RCC 7860 (cell line): ENCODE measurements around the gene INPP5A.
"Not testable (repeated sequence)": the region's sequence is repeated elsewhere in the genome, so short reads cannot be mapped to it uniquely, and the experiment has no call there.

Experiments
- DNase-seq: peaks from one replicate; pipeline ENCODE4 v3.0.0-alpha.2; 2015; ENCODE audit warnings: low spot score
- FAIRE-seq: peaks from 2 replicates; lab custom pipeline; 2012; peaks lifted over from hg19 to GRCh38; lab: Jason Lieb, UNC

Gene INPP5A

GRCh38 chr10:132668048-132668394 is 130.4 kb downstream of the INPP5A start:
- DNase-seq (no peak), FAIRE-seq (no peak)

- no peak for FAIRE-seq
- no peak for DNase-seq
Observed at GRCh38 chr10:132669208-132669861, 131.7 kb downstream of the INPP5A start.

GRCh38 chr10:132670546-132671227 is 133.1 kb downstream of the INPP5A start:
- no peak for DNase-seq
- no peak for FAIRE-seq

GRCh38 chr10:132671228-132672154 is 133.9 kb downstream of the INPP5A start:
- no peak for FAIRE-seq
- DNase-seq: no peak

- FAIRE-seq, DNase-seq: not testable (repeated sequence)
Observed at GRCh38 chr10:132673746-132674145, 136.2 kb downstream of the INPP5A start.

- FAIRE-seq (no peak), DNase-seq (no peak)
Observed at GRCh38 chr10:132674311-132674710, 136.7 kb downstream of the INPP5A start.

- no peak for DNase-seq
- no peak for FAIRE-seq
Observed at GRCh38 chr10:132675031-132675740, 137.6 kb downstream of the INPP5A start.

- DNase-seq (no peak), FAIRE-seq (no peak)
Observed at GRCh38 chr10:132676193-132676891, 138.8 kb downstream of the INPP5A start.

GRCh38 chr10:132677096-132677472 is 139.5 kb downstream of the INPP5A start:
- FAIRE-seq: no peak
- no peak for DNase-seq

GRCh38 chr10:132677473-132678227 is 140.1 kb downstream of the INPP5A start:
- no peak for DNase-seq
- FAIRE-seq: no peak

GRCh38 chr10:132678436-132679216 is 141.0 kb downstream of the INPP5A start:
- FAIRE-seq (no peak), DNase-seq (no peak)

- DNase-seq (no peak), FAIRE-seq (no peak)
Observed at GRCh38 chr10:132679217-132679595, 141.6 kb downstream of the INPP5A start.

- FAIRE-seq (no peak), DNase-seq (no peak)
Observed at GRCh38 chr10:132679640-132680039, 142.1 kb downstream of the INPP5A start.

- not testable (repeated sequence) for FAIRE-seq, DNase-seq
Observed at GRCh38 chr10:132680741-132681140, 143.2 kb downstream of the INPP5A start.

GRCh38 chr10:132681858-132682755 is 144.5 kb downstream of the INPP5A start:
- FAIRE-seq (no peak), DNase-seq (no peak)

- FAIRE-seq (peak; percentile 87), DNase-seq (peak; percentile 86)
Observed at GRCh38 chr10:132684164-132684891, 146.7 kb downstream of the INPP5A start.
